ENCODE results near the gene LIPA.

LIPA gene

DNA sequence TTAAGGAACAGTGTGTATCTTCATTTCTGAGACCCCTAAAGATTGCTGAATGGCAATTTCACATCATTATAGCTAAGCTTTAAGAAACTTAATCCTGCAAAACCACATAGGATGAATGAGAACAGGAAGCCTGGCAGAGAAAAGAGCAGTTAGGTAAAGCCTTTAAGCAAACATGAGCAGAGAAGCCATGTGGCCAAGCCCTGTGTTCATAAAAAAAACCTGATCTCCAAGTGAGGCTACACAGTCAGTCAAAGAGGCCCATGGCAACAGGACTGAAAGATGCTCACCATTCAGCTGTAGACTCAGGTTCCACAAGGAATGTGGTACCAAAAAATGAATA lies 9.3 kb downstream of the LIPA start:
- TF ChIP-seq, protein P1, sequence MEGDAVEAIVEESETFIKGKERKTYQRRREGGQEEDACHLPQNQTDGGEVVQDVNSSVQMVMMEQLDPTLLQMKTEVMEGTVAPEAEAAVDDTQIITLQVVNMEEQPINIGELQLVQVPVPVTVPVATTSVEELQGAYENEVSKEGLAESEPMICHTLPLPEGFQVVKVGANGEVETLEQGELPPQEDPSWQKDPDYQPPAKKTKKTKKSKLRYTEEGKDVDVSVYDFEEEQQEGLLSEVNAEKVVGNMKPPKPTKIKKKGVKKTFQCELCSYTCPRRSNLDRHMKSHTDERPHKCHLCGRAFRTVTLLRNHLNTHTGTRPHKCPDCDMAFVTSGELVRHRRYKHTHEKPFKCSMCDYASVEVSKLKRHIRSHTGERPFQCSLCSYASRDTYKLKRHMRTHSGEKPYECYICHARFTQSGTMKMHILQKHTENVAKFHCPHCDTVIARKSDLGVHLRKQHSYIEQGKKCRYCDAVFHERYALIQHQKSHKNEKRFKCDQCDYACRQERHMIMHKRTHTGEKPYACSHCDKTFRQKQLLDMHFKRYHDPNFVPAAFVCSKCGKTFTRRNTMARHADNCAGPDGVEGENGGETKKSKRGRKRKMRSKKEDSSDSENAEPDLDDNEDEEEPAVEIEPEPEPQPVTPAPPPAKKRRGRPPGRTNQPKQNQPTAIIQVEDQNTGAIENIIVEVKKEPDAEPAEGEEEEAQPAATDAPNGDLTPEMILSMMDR (IDR thresholded peaks at IDR 0.05): no peak
- no peaks in the 10 kb centered on the region for H3K36me3 ChIP-seq

DNA sequence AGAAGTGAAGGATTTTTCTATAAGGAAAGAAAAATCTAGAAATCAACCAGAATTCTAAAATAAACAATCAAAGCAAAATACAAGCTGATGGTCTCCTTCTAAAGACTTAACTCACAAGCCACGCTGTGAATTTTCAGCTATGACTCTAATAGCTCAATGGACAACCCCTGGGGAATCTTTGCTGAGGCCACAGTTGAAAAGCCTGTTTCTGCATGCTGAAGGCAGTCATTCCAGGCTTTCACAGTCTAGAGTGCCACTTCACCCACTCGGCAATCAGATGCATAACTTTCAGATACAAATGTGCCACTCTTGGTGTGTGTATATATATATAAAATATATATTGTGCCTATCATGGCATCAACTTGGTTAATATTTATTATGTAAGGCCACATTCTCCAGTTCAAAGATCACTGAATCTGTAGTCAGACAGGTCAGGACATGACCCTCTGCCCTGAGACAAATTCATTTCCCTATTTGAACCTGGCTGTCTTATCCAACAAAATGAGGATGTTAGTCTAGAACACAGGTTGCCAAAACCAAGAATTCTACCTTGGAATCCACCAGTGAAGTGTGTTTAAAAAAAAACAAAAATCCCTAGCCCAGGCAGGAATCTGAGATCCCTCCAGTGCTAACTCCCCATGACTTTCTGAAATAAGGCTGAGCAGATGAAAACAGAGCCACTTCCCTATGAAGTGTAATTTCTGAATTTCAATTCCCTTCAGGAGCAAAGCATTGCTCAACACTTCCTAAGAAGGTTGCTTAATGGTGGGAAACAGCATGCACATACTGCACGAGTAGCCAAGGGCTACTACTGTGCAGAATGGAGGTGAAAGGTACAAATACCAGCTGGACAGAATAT lies 9.9 kb downstream of the LIPA start:
- Histone ChIP-seq H3K4me1 (ENCODE audit: control insufficient read depth in 1 of 2, insufficient read depth in 1 of 2, low read depth in 1 of 2, low read length in 1 of 2) (peaks cover 0 to 13% of the 10 kb centered on the region in 2 experiments), H3K4me3 (ENCODE audit: low read depth in 1 of 2, low read length in 1 of 2) (no peak overlapping the region), H3K36me3 (no peaks in the 10 kb centered on the region), H3K27ac (no peak overlapping the region), H3K9me3 (no peaks in the 10 kb centered on the region), H3K27me3 (no peaks in the 10 kb centered on the region)
- TF ChIP-seq, protein P1 (IDR thresholded peaks at IDR 0.05): no peak

More for the DNA sequence above, 9.3 kb downstream of the LIPA start:
- Histone ChIP-seq H3K27me3 (no peaks in the 10 kb centered on the region), H3K4me1 (ENCODE audit: control insufficient read depth in 1 of 2, insufficient read depth in 1 of 2, low read depth in 1 of 2, low read length in 1 of 2) (peaks cover 0 to 13% of the 10 kb centered on the region in 2 experiments), H3K27ac (no peak overlapping the region), H3K4me3 (ENCODE audit: low read depth in 1 of 2, low read length in 1 of 2) (no peak overlapping the region), H3K9me3 (no peaks in the 10 kb centered on the region)

DNA sequence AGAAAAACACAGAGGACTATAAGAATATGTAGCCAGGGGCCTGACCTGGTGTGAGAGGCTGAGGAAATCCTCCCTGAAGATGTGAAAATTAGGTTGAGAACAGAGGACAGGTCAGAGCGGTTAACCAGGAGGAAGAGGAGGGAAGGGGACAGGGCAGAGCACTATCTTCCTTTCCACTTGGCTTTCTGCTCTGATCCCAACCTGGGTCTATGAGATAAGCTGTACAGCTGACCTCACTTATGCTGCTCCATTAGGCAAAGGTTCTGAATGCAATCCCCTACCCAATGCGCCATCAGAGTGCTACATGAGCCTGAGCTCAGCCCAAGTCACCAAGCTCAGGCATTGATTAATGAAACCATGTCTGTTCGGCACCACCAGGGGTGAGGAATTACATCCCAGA lies 10.5 kb downstream of the LIPA start:
- no peak overlapping the region for H3K4me3 ChIP-seq (ENCODE audit: low read depth in 1 of 2, low read length in 1 of 2)
- H3K27me3 ChIP-seq: no peaks in the 10 kb centered on the region
- TF ChIP-seq, protein P1 (IDR thresholded peaks at IDR 0.05): no peak
- H3K4me1 ChIP-seq (ENCODE audit: control insufficient read depth in 1 of 2, insufficient read depth in 1 of 2, low read depth in 1 of 2, low read length in 1 of 2): peaks cover 0 to 13% of the 10 kb centered on the region in 2 experiments
- H3K36me3 ChIP-seq: no peaks in the 10 kb centered on the region
- no peak overlapping the region for H3K27ac ChIP-seq
- no peaks in the 10 kb centered on the region for H3K9me3 ChIP-seq

DNA sequence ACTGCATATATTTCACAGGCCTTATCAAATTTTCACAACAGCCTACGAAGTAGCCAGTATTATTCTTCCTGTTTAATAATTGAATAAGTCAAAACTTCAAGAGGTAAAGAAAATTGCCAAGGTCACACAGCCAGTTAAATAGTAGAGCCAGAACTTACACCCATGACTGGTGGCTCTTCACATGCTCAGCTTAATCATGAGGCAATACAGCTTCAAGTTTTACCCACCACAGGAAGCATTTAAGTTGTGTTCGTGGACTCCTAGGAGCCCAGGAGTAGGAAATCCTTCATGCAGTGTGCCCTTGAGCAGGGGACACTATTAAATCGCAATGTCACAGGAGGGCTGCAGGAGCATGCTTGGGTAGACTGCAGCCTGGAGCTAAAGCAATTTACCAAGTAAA lies 11.1 kb downstream of the LIPA start:
- TF ChIP-seq, protein P1 (IDR thresholded peaks at IDR 0.05): no peak
- Histone ChIP-seq H3K27me3 (no peaks in the 10 kb centered on the region), H3K4me1 (ENCODE audit: control insufficient read depth in 1 of 2, insufficient read depth in 1 of 2, low read depth in 1 of 2, low read length in 1 of 2) (peaks cover 0 to 13% of the 10 kb centered on the region in 2 experiments), H3K27ac (no peak overlapping the region), H3K36me3 (no peaks in the 10 kb centered on the region), H3K9me3 (no peaks in the 10 kb centered on the region), H3K4me3 (ENCODE audit: low read depth in 1 of 2, low read length in 1 of 2) (no peak overlapping the region)

DNA sequence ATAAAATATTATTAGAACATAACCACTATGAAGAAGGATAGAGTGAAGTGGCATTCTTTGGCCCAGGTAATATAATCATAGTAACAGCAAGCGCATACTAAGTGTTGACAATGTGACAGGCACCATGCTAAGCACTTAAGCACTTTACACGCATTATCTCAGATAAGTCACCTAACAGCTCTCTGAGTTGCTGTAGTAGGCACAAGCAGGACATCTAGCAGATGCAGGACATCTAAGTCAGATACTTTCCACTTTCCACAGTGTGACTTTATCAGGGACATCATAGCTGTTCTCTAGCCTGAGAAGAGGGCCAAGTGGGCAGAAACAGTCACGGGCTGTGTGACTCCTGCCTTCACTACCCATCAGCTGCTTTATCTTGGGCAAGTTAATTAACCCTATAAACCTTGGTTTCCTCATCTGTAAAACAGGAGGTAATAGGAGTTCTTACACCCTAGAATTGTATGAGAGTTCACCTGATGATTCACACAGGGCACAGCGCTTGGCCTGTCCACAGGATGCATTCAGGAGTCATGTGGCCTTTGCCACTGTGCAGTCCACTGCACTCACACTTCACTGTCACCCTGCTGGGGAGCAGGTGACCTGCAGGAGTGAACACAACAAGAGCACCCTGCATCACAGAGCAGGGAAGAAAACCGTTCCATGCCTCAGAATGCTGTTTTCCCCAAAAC lies 12.5 kb downstream of the LIPA start:
- Histone ChIP-seq H3K36me3 (no peaks in the 10 kb centered on the region), H3K4me3 (ENCODE audit: low read depth in 1 of 2, low read length in 1 of 2) (no peak overlapping the region), H3K27ac (no peak overlapping the region), H3K9me3 (no peaks in the 10 kb centered on the region), H3K4me1 (ENCODE audit: control insufficient read depth in 1 of 2, insufficient read depth in 1 of 2, low read depth in 1 of 2, low read length in 1 of 2) (peaks cover 0 to 13% of the 10 kb centered on the region in 2 experiments), H3K27me3 (no peaks in the 10 kb centered on the region)
- TF ChIP-seq, protein P1 (IDR thresholded peaks at IDR 0.05): no peak
